NCI-H1105 (cell line): ENCODE data around the gene FREM2.

ENCODE experiments used
- DNase-seq: peaks from one replicate; lab custom pipeline; 2025; lab: John Stamatoyannopoulos, UW

The FREM2 gene

DNA sequence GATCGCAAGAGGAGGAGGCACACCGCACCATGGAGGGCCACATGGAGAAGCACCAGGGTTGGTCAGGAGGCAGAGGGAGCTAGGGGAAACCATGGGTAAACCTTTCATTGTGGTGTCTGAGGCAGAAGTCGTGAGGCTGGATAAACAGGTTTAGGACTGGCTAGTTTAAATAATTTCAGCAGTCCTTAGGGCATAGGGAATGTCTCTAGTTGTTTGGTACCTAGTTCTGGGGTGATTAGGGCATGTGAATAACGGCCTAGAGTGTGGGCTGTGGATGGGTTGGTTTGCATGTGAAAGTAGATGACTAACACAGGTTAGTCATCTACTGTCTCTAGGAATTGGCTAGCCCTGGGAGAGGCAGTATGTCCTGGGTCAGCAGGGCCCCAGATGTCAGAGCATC, 201.4 kb downstream of the FREM2 start:
- DNase-seq, result no peak

DNA sequence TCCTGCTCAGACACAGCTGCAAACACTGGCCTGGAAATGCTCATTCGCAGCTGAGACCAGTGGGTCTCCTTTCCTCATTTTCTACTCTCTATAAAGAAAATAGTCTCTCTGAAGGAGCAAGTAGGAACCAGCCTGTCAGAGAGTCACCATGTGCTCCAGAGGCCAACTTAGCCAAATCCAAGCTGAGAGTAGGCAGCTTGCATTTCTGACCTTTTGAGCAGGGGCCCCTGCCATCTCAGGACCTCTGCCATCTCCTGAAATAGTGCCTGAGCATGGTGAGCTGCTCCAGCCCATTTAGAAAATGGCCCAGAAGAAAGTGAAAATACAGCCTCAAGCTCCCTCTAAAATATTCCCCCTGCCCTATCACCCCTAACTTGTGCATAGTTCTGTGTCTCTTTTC, 208.2 kb downstream of the FREM2 start:
- no peak for DNase-seq

DNA sequence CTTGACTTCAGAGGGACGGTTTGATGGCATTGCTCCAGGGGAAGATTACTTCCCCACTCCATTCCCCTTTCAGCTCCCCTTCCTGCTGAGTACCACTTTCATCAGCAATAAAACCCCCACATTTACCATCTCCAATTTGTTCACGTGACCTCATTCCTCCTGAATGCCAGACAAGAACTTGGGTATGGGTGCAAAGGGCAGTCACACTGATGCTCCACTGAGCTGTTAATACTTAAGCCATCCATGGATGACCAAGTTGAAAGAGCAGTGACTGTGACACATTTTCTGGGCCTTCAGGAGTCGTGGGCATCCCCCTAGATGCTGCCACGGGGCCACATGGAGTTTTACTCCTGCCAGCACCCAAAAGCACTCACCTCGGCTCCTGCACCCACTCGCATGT, 210.6 kb downstream of the FREM2 start:
- DNase-seq, result no peak

DNA sequence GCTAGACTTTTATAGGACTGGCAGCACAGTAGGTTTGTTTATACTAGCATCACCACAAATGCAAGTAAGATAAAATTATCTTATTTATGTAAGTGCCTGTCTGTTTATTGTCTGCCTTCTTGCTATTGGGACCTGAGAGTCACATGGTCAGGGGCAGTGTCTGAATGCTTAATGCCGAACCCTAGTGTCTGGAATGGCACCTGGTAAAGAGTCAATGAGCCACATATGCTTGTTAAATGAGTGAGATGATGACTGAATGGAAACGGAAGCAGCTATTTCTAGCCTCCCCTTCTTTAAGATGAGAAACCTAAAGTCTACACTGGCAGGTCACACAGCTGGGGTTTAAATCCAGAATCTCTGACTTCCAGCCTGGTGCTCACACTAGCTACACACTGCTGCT, 211.6 kb downstream of the FREM2 start:
- no peak for DNase-seq

GRCh38 chr13:38899571-38899970, 212.7 kb downstream of the FREM2 start:
- no peak for DNase-seq

DNA sequence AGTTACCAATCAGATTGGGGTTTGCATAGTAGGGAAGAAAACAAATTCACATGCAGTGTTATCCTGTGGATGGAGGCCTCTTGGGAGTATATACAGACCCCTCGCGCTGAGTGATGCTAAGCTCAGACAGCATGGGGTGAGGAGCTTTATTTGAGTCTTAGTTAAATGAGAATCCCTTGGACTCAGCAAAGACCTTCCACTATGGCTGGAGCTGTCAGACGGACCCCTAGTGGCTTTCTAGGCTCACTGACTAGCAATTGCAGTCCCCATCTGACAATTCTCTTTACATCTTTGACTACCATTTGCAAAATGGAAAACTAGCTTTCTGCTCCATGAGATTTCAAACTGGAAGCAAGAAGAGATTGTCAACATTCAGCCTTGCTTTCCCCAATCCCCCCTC, 213.3 kb downstream of the FREM2 start:
- DNase-seq, result no peak

DNA sequence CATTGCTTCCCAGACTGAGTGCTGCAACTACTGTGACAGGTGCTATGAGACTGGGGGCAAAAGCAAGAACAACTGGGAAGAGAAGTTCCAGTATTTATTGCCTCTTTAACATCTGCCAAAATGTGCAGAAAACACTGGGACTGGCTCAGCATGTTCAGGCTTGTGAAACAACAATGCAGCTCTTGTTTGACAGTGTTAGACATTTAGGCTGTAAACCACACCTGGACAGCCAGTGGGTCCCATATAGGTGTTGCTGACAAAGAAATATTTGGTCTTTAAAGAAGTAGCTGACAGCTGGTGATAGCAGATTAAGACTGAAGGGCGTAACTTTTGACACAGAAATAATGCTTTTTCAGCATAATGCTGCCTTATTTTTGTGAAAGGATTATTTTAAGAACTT, 215.7 kb downstream of the FREM2 start:
- peak; percentile 72 for DNase-seq

DNA sequence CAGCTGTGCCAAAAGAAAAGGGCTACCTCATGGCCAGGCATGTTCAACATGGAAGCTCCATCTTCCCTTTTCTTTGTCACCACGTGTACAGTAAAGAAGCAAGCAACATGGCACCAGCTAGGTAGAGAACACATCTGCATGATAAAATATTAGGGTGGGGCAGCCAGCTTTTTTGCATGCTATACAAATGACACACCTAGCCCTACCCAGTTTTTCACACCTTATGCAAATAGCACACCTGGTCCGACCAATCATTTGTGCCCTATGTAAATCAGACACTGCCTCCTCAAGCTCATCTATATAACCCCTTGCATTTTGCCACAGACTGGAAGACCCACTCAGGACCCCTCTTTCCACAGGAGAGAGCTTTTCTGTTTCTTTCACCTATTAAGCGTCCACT, 218.2 kb downstream of the FREM2 start:
- no peak for DNase-seq

DNA sequence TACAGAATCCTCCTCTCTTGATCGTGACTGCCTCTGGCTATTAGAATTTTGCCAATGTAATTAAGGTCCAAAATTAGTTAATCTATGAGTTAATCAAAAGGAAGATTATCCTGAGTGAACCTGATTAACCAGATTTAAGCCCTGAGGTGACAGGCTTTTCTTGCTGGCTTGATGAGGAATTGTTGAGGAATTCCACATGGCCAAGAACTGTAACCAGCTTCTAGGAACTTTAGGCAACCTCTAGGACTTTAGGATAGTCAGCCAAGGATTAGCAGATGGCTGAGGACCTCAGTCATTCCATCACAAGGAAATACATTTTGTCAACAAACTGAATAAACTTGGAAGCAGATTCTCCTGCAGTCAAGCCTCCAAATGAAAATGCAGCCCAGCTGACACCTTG, 219.0 kb downstream of the FREM2 start:
- DNase-seq, result no peak

- no peak for DNase-seq
Observed at GRCh38 chr13:38908574-38908973, 221.7 kb downstream of the FREM2 start.

GRCh38 chr13:38914070-38914469, 227.2 kb downstream of the FREM2 start:
- no peak for DNase-seq

DNA sequence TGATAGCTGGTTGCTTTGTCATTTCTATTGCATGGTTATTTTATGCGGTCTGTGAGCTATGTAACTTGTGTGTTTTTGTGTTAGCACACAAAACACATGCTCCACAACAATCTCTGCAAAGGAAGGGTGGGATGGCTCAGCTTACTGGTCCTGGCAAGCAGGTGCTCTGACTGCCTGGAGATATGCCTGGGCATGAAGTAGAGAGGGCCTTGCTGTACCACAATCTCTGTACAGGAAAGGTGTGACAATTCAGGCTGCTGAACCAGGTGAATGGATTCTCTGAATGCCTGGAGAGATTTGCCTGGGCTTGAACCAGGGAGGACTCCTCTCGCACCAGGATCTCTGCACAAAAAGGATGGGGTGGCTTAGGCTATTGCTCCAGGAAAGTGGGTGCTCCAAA, 234.2 kb downstream of the FREM2 start:
- no peak for DNase-seq

DNA sequence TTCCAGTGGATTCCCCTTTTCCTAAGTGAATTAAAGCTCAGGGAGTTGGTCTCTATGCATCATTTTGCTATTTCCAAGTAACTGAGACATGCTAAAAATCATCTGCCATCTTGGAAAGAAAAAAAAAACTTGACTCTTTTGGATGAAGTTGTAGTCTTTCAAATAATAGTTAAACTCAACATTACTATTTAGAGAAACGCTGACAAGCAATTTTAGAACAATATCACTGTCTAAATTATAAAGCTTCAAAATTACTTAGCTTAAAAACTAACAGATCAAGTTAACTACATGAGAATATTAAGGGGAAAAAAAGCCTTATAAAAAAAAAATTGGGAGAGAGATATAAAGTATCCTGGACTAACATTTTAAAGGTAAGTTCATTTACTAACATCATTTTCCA, 235.3 kb downstream of the FREM2 start:
- DNase-seq, result no peak

DNA sequence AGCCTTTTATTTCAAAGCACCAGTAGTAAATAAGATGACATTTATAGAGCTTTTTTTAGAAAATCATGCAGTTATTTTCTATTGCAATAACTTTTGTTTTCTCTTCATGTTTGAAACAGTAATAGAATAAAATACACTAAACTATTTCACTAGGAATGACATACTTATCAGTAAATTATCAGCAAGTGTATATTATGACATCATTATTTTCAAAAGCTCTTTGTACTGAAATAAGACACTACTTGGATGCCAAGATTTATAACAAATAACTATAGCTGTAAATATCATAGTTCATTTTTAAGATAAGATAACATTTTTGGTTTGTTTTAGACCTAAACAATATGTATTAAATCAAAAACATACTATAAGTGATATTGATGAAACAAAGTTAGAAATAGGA, 246.9 kb downstream of the FREM2 start:
- no peak for DNase-seq
